SK-N-MC (cell line): ENCODE results near the gene RFLNA.

Experiments used
- DNase-seq: peaks from one replicate; pipeline ENCODE4 v3.0.0-alpha.2; 2011; ENCODE audit warnings: low read depth, low spot score
- H3K27ac ChIP-seq: fragments of 200-600 bp; sonication (generic); 2 replicates; pipeline ENCODE4 v1.5.1; 2016; ENCODE audit warnings: mixed run types
- H3K36me3 ChIP-seq: fragments of 200-600 bp; sonication (generic); 2 replicates; pipeline ENCODE4 v1.6.1; 2017; ENCODE audit warnings: antibody characterized with exemption, low read length, mixed read lengths; ENCODE audit not compliant: insufficient read depth
- H3K4me3 ChIP-seq: fragments of 200-600 bp; sonication (generic); 2 replicates; pipeline ENCODE4 v1.5.1; 2016
- H3K9ac ChIP-seq: fragments of 200-600 bp; sonication (generic); 2 replicates; pipeline ENCODE4 v1.8.0; 2017; ENCODE audit warnings: mixed run types, mixed read lengths; ENCODE audit not compliant: insufficient read length
- H3K9me3 ChIP-seq: fragments of 200-600 bp; sonication (generic); 2 replicates; pipeline ENCODE4 v1.6.1; 2017; ENCODE audit warnings: low read depth, mild to moderate bottlenecking, antibody characterized with exemption, low read length, moderate library complexity, mixed read lengths
- EZH2 ChIP-seq: fragments of 200-600 bp; sonication (generic); IDR thresholded peaks from one replicate; pipeline ENCODE4 v1.6.1; 2017; ENCODE audit warnings: antibody characterized with exemption
- FOXP2 ChIP-seq: optimal IDR thresholded peaks from 2 replicates; pipeline ENCODE3; 2011; ENCODE audit warnings: mild to moderate bottlenecking, moderate library complexity; ENCODE audit not compliant: insufficient read depth; ENCODE audit errors: extremely low read length, control extremely low read depth
- POLR2AphosphoS5 ChIP-seq: IDR thresholded peaks from 2 replicates; pipeline ENCODE4 v1.6.1; 2012; ENCODE audit warnings: mild to moderate bottlenecking, low read depth, low read length, borderline replicate concordance

Gene RFLNA

DNA sequence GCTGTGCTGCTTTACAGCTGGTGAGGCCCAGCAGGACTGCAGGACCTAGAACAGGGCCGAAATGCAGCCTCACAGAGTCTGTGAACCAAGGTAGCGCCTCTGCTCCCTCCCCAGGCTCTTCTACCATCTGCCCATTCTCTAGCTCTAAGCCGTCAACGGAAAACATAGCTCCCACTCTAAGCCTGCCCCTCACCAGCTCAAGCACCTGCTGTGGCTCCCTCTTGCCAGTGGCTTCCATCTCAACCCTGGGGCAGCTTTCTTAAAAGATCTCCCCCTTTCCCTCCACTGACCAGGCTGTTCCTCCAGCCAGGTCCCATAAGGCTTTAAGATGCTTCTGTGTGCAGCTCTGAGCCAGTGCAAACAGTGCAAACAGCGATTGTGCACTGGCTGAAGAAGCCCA is 61.3 kb downstream of the RFLNA start:
- no peak for TF ChIP-seq EZH2
- Histone ChIP-seq H3K27ac (no peak overlapping the region), H3K36me3 (peaks cover 31% of the 10 kb centered on the region; the same call in 1 of the 2 replicates)

DNA sequence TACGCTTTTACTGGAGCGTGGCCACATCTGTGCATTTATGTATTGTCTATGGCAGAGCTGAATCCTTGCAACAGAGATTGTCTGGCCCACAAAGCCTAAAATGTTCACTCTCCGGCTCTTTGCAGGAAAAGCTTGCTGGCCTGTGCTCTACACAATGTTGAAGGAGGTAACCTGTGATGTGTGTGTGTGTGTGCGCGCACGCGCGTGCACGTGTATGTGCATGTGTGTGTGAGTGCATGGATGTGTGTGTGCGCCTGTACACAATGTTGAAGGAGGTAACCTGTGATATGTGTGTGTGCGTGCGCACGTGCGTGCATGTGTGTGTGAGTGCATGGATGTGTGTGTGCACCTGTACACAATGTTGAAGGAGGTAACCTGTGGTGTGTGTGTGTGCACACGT is 62.7 kb downstream of the RFLNA start:
- H3K4me3 ChIP-seq, result no peak overlapping the region
- H3K36me3 ChIP-seq, result peaks cover 33% of the 10 kb centered on the region; the same call in 1 of the 2 replicates
- no peak overlapping the region for H3K27ac ChIP-seq
- no peak overlapping the region for H3K9ac ChIP-seq
- no peak for TF ChIP-seq FOXP2
- no peak for TF ChIP-seq POLR2AphosphoS5
- no peak for TF ChIP-seq EZH2
- H3K9me3 ChIP-seq, result no peaks in the 10 kb centered on the region
- no peak for DNase-seq

More for the DNA sequence above, 61.3 kb downstream of the RFLNA start:
- no peaks in the 10 kb centered on the region for H3K9me3 ChIP-seq
- H3K9ac ChIP-seq, result no peak overlapping the region
- DNase-seq, result no peak
- H3K4me3 ChIP-seq, result no peak overlapping the region

DNA sequence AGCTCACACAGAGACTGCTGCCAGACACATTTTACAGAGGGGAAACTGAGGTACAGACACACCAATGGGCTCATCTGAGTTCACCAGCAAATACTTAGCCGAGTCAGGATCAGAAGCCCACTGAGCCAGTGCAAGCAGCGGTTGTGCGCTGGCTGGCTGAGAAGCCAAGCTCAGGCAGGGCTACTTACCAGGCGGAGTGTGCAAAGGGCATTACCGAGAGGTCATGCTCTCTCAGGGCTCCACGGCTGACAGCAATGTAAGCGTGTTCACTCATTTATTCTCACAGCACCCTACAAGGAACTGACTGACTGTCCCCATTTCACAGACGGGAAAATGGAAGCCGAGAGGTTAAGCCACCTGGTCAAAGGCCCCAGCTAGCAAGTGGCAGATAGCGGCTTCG is 63.7 kb downstream of the RFLNA start:
- Histone ChIP-seq H3K36me3 (peaks cover 25% of the 10 kb centered on the region; the same call in 1 of the 2 replicates), H3K4me3 (no peak overlapping the region), H3K9me3 (no peaks in the 10 kb centered on the region), H3K27ac (no peak overlapping the region), H3K9ac (no peak overlapping the region)
- TF ChIP-seq FOXP2, result no peak
- no peak for TF ChIP-seq POLR2AphosphoS5
- no peak for TF ChIP-seq EZH2
- no peak for DNase-seq

DNA sequence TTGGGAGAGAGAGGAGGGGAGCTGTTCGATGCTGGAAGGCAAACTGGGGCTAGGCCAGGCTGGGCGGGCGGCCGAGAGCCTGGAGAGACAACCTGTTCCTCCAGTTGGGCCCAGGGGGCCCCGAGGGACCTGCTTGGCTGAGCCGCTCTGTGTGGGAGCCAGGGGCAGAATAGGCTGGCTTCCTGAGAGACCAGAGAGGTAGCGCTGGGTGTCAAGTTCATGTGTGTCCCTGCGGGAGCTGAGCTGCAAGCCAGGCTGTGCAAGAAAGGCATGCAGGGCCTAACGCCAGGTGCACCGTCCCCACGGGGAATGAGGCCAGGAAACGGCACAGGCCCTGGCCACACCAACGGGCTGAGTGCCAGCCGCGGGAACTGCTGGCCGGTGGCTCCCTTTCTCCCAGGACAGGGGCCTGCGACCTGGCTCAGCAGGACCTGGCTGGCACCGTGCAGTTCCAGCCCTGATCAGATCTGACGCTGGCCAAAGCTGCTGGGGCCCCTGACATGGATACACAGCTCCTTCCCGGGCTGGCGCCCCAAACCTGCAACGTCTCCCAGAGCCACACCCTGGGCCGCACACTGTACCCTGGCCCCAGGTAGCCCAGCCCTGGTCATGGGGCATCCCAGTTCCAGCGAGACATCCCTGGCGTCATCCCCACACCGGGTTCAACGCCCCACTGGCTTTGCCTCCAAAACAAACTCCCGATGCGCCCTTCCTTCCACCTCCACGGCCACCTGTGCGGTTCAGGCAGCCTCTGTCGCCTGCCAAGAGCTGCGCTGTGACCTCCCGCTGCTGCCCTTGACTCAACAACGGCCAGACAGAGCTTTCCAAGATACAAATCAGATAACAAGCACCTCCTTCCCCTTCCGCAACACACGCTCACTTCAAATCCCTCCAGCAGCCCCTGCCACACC is 65.0 kb downstream of the RFLNA start:
- TF ChIP-seq EZH2 (no peak), POLR2AphosphoS5 (no peak), FOXP2 (no peak)
- no peak for DNase-seq
- Histone ChIP-seq H3K27ac (no peak overlapping the region), H3K36me3 (peaks cover 25% of the 10 kb centered on the region; the same call in 1 of the 2 replicates), H3K9ac (no peak overlapping the region), H3K9me3 (no peaks in the 10 kb centered on the region), H3K4me3 (no peak overlapping the region)

DNA sequence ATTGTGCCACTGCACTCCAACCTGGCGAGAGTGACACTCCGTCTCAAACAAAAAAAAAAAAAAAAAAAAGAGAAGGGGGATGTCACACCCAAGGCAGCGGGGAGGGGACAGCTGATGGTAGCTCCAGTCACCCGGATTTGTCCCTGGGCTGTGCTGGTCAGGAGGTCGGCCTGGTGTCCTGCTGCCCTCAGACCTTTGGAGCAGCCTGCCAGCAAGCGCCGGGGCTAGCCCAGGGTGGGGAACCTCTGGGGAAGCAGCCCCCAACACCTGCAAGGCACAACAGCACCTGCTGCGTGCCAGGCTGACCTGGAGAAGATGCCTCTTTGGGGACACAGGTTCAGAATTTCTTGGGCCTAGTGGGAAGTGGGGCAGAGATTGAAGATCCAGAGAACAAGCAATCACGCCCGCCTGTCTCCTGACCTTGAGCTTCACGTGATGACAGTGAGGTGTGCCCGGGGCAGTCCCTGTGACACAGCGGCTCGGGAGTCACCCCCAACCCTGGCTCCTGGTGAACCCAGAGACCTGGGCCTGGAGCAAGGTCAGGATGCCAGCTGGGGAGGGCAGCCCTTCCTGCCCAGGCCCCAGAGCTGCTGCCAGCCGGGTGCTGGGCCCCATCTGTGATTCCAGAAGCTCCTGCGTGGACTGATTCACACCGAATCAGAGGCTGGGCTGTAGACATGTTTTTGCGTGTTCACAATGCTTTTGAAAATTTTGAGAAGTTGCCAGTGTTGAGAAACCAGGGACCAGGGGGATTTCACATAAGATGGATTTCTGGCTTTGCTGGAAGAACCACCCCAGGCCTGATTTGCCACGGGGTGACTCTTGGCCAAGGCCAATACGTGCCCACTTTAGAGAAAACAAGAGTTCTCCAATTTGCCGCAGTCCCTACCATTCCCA is 66.4 kb downstream of the RFLNA start:
- H3K36me3 ChIP-seq, result peaks cover 20% of the 10 kb centered on the region; the same call in 1 of the 2 replicates
- no peak overlapping the region for H3K9ac ChIP-seq

DNA sequence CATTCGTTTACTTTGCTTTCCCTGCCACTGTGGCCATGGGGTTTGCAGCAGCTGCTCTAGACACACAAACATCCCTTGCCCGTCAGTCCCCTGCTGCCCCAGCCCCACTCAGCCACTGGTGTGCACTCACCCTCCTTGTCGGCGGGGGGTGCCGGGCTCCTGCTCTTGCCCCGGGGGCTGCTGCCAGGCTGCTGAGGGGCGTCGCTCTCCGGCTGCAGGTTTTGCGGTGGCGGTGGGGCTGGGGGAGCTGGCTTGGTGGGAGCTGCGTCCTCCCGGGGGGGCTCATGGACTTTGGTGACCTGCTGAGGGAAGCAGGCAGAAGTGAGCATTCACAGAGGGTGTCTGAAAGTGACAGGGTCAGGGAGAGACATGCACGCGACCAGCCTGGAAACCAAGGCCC is 67.1 kb downstream of the RFLNA start:
- Histone ChIP-seq H3K9me3 (no peaks in the 10 kb centered on the region), H3K4me3 (no peak overlapping the region), H3K27ac (no peak overlapping the region), H3K9ac (no peak overlapping the region), H3K36me3 (peaks cover 20% of the 10 kb centered on the region; the same call in 1 of the 2 replicates)
- TF ChIP-seq EZH2 (no peak), POLR2AphosphoS5 (no peak), FOXP2 (no peak)
- no peak for DNase-seq

More for the DNA sequence above, 66.4 kb downstream of the RFLNA start:
- no peak overlapping the region for H3K4me3 ChIP-seq
- TF ChIP-seq EZH2 (no peak), POLR2AphosphoS5 (no peak), FOXP2 (no peak)
- H3K27ac ChIP-seq, result no peak overlapping the region
- DNase-seq, result no peak
- H3K9me3 ChIP-seq, result no peaks in the 10 kb centered on the region

DNA sequence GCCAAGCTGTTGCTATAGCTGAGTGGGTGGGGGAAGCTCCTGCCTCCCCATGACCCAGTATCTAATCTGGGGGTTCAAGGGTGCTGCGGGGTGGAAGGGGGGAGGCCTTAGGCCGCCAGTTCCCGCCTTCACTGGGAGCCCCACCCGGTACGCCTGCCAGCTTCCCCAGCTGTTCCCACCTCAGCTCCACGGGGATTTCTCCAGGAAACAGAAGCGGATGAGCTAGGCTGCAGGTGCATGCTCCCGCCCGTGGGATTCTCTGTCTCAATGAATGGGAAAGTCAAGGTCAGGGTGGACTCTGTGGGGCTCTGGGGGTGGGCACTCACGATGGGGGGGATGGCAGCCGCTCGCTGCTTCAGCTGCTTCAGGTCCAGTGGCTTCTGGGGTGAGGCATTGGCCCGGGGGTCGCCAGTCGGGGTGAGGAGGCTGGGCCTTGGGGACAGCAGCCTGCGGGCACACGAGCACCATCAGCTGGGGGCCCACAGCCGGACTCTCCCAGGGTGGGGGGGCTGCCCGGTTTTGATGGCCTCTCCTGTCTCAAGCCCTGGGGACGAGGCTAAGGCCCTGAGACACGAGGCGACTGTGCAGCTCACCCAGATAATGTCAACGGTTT is 68.6 kb downstream of the RFLNA start:
- H3K27ac ChIP-seq, result no peak overlapping the region
- TF ChIP-seq POLR2AphosphoS5 (no peak), EZH2 (no peak), FOXP2 (no peak)
- H3K9ac ChIP-seq, result no peak overlapping the region
- H3K36me3 ChIP-seq, result peaks cover 13% of the 10 kb centered on the region; the same call in 1 of the 2 replicates
- H3K4me3 ChIP-seq, result no peak overlapping the region
- no peaks in the 10 kb centered on the region for H3K9me3 ChIP-seq
- no peak for DNase-seq

DNA sequence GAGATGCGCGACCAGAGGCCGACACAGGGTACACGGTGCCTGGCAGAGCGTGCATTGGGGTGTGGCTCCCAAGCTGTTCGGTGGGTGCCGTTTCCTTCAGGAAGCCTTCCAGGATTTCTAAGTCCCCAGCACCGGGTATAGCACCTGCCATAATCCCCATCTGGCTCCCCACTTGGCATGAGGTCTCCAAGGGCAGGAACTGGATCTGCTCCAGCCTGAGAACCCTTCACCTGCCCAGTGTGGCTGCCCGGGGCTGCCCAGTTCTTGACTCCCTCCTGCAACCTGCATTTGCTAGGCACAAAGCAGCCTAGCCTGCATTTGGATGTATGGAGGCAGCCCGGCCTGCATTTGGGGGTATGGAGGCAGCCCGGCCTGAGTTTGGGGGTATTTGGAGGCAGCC is 69.7 kb downstream of the RFLNA start:
- Histone ChIP-seq H3K9me3 (no peaks in the 10 kb centered on the region), H3K36me3 (peaks cover 5% of the 10 kb centered on the region; the same call in 1 of the 2 replicates), H3K27ac (no peak overlapping the region), H3K9ac (no peak overlapping the region), H3K4me3 (no peak overlapping the region)
- TF ChIP-seq POLR2AphosphoS5 (no peak), EZH2 (no peak), FOXP2 (no peak)
- no peak for DNase-seq
